Measurements from ENCODE around the gene SPNS2.
A peak's percentile ranks its signal among the peaks of the same experiment; 100 is the strongest.

Gene SPNS2

DNA sequence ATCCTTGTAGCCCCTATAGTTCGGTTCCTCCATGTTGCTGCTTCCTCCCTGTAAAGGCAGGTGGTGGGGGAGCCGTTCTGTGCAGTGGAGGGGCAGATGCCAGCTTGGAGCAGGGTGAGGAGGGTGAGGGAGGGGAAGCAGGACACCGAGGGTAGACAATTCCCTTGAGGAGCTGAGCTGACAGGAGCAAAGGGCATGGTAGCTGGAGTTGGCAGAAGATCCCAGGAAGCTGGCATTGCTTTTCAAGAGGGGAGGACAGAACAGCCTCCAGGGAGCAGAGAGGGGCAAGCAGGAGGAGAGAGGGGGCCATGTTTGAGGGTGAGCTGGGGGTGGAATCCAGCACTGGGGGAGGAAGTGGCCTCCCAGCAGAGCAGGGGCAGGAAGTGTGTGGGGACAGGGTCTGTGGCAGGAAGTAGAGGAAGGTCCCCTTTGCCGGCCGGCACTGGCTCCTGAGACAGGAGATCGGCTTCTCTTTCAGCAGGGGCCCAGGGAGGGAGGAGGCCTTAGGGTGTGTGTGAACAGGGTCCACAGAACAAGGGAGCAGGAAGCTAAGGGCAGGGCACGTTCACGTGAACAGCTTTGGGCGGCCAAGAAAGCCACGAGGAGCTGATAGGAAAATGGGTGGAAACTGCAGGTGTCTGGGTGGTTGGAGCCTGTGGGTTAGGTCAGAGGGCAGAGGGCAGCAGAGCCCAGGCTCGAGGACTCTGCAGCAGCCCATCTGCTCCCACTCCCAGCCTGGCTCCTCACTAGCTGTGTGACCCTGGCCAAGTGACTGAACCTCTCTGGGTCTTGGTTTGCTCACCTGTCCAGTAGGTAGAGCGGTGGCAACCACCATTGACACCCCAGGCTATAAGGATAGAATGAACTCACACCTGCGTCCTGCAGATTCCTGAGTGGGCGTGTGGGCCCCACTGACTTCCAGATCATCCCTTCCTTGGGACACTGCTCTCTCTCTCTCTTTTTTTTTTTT is 17.5 kb upstream of the SPNS2 start:
- DNase-seq (ENCODE audit: low read depth in 2 of 3, low spot score in 2 of 3), result no peak

DNA sequence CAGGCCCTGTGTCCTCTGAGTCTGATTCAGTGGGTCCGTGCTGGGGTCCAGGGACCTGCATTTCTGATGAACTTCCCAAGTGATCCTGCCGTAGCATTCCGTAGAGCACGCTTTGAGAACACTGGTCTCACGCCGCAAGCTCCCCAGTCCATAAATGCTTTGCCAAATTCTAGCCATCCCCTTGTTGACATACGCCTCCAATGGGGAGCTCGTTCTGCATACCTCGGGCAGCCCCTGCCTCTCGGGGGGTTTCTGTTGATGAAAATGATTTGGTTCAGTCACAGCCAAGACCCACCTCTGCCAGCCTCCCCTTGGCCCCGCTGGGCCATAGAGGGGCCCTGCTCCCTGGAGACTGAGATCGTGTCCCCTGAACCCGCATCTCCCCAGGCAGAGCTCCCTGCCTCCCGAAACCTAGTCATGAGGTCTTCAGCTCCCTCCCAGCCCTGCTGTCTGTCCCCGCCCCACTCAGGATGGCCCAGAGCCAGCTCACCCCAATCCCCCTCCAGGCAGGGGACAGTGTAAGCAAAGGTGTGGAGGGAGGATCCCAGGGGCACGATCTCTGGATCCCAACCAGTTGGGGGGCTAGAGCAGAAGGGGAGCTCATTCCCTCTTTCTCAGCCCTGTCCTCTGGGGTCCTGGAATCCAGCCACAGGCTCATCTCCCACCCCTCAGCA is 16.2 kb upstream of the SPNS2 start:
- no peak for DNase-seq (ENCODE audit: low read depth in 2 of 3, low spot score in 2 of 3)

DNA sequence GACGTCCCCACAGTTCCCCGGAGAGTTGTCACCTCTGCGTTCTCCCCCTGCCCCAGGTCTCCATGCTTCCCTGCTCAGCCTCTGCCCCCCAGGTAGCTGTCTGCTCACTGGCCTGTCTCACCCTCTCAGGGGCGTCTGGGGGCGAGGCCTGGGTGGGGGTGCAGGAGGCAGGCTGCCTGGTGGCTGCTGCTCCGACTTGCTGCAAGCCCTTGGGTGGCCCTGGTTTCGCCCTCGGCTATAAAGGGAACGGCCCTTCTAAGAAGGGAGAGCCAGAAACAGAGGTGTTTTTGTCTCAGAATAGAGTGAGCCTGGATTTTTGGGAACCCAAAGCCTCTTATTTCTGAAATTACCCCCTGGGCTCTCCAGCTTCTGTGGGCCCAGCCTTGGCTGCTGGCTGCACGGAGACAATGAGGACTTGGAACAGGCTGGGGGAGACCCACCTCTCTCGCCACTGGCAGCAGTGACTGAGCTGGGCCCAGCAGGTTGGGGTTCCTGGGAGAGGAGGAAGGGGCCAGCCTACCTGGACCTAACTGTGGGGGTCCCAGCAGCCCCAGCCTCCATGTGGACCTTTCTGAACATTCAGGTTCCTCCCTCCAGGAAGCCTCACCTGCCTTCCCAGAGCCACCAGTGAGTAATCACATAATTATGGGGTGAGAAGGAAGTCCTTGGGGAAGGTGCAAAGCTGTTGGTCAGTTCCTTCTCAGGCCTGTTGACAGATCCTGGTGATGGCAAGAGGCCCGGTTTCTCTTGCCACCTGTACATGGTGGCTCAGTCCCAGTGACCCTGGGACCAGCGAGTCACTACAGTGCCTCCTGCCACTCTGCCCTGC is 15.5 kb upstream of the SPNS2 start:
- DNase-seq (ENCODE audit: low read depth in 2 of 3, low spot score in 2 of 3), result no peak

DNA sequence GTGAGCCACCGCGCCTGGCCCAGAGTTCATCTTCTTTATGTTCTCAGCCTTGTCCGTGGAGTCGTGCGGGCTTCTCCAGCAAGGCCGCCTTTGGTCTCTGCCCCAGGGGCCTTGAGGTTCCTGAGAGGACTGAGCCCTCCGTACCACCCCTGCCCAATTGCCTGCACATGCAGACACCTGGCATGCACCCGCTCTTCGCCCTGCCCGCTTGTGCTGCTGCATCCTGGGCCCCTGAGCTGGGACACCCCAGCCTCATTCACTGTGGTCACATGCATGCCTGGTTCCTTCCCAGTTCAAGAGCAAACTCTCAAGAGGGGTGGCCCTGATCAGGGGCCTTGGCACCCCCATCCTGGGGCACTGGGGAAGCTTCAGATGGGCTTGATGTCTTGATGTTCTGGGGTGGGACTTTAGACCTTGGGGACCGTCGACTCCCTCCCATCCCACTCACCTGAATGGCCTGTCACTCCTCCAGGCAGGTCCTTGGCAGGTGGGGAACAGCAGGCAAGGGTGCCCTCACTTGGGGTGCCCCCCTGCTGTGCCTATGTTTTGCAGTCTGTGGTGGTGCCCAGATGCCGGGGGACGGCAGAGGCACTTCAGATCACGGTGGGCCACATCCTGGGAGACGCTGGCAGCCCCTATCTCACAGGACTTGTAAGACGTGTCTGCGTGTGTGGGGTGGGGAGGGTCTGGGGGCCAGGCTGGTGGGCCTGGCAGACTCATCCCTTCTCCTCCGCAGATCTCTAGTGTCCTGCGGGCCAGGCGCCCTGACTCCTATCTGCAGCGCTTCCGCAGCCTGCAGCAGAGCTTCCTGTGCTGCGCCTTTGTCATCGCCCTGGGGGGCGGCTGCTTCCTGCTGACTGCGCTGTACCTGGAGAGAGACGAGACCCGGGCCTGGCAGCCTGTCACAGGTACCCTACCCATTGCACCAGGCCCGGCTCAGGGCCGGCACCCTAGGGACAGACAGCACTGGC is 12.7 kb upstream of the SPNS2 start:
- peak in 1 of 3 experiments; percentile 40 for DNase-seq (ENCODE audit: low read depth in 2 of 3, low spot score in 2 of 3)

DNA sequence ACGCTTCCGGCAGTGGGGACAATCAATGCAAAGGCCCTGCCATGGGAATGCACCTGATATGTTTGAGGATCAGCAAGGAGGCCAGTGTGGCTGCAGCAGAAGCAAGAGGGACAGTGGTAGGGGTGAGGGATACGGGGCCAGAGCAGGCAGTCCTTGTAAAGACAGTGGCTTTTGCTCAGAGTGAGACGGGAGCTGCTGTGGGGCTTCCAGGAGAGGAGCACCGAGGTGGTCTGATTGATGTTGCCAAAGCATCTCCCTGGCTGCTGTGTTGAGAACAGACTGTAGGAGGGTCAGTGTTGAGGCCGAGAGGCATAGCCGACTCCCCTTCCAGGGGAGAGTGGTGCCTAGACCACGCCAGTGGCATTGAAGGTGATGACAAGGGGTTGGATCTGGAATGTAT is 11.4 kb upstream of the SPNS2 start:
- no peak for DNase-seq (ENCODE audit: low read depth in 2 of 3, low spot score in 2 of 3)

DNA sequence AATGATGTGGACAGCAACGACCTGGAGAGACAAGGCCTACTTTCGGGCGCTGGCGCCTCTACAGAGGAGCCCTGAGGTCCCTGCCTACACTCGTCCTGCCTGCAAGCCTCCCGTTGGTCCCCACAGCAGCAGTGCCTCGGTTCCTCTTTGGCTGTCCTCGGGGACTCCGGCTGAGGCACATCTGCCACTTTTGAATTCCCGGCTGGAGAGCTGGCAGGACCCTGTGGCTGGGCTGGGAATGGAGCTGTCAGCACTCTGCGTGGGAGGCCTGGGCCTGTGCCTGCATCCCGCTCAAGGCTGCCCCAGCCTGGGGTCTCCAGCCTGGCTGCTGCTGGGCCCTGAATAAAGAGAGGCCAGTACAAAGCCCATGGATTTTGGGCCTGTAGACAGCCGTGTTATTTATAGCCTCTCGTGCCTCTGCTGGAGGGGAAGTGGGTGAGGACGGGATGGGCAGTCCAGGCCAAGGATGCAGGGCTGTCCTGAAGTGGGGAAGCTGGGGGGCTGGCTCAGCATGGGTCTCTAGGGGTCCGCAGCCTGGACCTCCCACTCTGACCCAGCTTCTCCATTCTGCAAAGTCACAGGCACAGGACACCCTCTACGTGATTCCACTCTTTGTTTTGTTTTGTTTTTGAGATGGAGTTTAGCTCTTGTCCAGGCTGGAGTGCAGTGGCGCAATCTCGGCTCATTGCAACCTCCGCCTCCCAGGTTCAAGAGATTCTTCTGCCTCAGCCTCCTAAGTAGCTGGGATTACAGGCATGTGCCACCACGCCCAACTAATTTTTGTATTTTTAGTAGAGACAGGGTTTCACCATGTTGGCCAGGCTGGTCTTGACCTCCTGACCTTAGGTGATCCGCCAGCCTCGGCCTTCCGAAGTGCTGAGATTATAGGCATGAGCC is 10.6 kb upstream of the SPNS2 start:
- no peak for DNase-seq (ENCODE audit: low read depth in 2 of 3, low spot score in 2 of 3)

DNA sequence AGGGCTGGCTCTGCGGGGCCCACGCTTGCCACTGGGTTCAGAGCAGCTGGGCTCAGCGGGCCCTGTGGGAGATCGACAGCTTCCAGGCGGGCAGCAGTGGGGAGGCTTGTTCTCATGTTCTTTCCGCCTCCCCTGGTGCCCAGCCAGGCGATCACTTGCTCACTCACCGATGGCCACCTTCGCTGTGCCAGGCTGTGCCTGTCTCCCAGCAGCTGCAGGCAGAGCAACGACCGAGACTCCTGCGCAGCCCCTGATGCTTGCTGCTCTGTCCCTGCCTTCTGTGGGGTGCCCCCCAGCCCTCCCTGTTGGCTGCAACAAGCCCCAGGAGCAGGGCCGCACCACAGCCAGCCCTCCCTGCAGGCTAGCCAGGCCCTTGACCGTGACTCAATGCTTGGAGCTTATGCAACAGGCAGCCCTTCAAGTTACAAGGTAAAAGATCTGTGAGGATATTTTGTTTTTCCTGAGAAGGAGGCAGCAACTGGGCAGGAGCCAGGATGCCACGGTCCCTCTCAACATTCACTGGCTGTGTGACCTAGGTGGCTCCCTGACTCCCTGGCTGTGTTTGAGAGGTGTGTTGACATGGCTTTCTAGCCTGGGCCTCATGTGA is 9.6 kb upstream of the SPNS2 start:
- DNase-seq (ENCODE audit: low read depth in 2 of 3, low spot score in 2 of 3), result no peak

DNA sequence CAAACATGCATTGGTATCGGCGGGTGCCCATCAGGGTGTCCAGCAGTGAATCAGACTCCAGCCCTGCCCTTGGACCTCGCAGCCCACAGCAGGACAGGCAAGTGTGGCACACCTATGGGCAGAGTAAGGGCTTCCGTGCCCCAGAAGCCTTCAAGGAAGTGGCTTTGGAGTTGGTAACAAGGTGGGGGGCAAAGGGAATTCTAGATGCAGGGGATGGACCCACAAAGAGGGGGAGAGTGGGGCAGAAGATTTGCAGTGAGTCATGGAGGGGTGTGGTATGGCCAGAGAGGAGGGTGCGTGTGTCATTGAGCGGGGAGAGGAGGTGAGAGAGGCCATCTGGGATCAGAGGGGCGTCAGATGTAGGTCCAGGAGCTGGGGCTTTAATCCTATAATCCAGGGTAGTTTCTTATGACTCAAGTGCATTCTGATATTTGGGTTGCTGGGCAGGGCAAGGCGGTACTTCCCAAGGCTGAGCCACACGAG is 8.5 kb upstream of the SPNS2 start:
- no peak for DNase-seq (ENCODE audit: low read depth in 2 of 3, low spot score in 2 of 3)

DNA sequence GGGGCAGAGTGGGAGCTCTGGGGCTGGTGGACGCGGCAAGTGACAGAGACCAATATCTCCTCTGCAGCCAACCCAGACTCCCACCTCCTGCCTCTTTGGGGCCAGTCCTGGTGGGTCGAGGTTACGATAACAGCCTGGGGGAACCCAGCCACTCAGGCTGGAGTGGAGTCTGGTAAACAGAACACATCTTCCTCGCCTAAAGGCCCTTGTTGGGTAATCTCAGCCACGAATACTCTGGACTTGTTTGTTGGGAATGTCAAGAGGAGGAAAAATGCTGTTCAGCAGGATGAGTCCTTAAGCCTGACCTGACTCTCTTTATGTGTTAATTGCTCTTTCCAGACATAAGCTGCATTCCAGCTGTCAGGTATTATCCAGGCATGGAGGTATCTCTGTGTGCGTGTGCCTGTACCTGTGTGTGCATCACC is 8.0 kb upstream of the SPNS2 start:
- no peak for DNase-seq (ENCODE audit: low read depth in 2 of 3, low spot score in 2 of 3)

DNA sequence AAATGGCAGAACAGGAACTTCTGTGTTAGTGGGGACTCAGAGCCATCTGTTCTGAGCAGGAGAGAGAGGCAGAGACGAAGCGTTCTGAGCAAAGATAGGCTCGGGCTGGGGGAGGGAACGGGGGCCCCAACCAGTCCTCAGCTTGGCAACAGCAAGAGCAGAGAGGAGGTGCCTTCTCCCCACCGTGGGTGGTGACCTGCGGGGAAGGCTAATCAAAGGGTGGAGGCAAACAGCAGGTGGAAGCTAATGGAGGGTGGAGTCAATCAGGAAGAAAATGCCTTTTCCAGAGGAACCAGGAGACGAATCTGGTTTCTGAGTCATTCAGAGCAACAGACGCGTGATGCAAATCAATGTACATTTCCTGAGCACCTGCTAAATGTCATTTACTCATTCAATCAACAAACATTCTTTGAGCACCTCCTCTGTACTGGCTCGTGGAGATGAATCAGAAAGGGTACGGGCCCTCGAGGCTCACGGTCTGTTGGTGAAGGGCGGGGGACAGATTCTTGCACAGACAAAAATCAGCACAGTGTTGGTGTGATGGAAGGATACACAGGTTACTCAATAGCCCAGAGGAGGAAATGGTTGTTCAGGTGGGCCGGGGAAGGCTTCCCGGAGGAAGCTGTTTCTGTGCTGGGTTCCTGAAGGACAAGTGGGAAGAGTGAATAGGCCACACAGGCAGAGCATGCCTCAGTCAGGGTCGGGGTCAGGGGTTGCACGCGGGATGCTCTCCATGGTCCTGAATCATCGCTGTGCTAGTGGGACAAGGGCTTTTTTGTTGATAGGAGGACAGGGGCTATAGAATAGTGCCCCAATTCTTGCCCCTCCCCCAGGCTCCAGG is 5.7 kb upstream of the SPNS2 start:
- no peak for DNase-seq (ENCODE audit: low read depth in 2 of 3, low spot score in 2 of 3)

DNA sequence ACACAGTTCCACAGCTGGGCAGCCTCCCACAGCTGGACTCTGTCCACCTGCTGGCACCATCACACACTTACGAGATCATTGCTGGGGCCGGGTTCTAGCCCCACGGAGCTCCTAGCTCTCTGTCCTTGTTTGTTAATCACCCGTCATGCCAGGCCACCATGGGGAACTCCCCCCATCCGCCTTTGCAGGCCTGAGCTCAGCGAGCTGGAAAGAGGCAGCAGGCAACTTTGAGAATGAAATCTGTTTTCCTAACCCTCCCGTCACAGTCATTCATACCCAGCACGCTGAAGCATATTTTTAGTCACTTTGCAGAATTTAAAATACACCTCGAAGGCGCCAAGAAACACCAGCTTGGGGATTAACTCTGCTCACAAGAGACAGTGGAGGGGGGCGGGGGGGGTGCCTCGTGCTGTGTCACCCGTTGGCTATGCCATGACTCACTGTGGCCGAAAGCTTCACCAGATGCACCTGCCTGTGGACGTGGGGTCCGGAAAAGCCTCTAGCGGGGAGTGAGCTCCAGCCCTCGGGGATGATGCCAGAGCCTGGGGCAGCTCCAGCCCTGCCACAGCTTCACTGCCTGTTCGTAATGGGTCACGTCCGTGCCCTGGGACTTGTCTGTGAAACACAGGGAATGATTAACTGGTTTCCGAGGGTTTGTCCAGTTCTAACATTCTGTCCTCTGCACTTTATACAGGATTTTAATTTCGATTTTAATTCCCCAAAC is 1.4 kb upstream of the SPNS2 start:
- DNase-seq (ENCODE audit: low read depth in 2 of 3, low spot score in 2 of 3), result no peak

DNA sequence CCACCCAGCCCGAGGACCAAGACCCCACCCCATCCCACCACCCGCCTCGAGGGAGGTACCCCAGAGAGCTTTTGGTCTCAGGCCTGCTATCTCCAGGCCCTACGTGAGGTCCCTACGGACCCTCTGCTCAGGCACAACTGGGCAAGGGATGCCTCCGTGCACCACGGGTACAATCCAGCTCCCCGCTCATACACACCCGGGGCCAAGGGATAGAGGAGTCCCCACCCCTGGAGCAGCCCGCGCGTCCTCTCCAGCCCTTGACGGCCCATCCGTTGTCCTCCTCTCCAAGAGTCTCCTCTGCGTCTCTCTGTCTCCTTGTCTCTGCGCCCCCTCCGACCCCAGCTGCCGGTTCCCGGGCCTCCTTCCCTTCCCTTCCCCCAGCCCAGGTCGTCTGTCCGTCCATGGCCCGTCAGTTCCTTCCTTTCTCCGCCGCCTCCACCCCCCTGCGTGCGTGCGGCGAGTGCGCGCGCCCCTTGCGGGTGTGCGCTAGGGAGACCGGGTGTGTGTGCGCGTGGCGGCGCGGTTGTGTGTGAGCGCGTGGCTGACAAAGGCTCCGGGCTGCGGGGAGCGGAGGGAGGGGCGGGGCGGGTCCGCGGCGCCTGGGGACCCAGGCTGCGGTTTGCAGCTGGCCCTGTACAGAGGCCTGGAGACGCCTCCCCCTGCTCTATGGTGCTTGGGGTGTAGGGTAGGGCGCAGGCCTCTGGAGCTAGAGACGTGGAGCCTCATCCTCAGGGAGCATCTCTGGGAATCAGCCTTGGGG is 930 bp downstream of the SPNS2 start:
- no peak for DNase-seq (ENCODE audit: low read depth in 2 of 3, low spot score in 2 of 3)

DNA sequence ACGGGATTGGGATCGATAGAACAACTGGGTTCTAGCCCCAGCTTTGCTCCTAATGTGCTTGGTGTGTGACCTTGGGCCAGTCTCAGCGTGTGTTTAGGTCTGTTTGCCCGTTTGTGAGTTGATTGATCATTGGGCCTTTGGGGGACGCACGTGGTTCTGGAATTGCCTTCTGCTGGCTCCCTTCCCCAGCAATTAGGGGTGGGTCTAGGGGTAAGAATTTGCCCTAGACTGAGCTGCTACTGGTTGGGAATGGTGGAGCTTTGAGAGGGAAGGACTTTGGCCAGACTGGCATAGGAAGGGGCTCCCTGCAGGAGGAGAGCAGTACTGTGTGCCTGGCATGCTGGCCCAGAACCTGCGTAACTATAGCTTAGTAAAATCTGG is 1.5 kb downstream of the SPNS2 start:
- no peak for DNase-seq (ENCODE audit: low read depth in 2 of 3, low spot score in 2 of 3)

DNA sequence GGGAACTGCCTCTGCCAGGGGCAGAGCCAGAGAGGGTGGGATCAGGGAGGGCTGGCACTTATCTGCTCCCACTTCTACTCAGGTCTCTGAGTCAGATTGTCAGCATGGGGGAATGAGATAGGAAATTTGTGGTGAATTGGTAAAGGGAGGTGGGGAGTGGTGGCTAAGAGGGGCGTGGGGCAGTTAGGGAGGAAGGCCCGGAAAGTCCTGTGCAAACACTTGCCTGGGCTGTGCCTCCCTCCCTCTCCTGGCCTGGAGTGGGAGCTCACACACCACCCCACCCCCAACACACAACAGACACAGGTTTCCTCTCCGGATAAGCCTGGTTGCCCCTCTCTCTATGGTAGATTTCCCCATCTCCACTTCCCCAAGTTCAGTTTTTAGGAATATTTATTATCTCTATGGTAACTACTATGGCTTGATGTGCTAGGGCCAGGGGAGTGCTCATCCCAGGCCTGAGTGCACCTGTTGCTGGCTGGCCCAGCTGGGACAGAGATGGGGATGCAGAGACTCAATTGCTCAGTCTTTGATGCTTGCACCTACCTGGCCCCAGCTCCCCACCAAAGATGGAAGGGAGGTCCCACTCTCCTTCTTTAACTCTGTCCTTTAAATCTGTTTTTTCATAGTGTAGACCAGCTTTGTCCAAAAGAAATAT is 2.7 kb downstream of the SPNS2 start:
- DNase-seq (ENCODE audit: low read depth in 2 of 3, low spot score in 2 of 3), result no peak

DNA sequence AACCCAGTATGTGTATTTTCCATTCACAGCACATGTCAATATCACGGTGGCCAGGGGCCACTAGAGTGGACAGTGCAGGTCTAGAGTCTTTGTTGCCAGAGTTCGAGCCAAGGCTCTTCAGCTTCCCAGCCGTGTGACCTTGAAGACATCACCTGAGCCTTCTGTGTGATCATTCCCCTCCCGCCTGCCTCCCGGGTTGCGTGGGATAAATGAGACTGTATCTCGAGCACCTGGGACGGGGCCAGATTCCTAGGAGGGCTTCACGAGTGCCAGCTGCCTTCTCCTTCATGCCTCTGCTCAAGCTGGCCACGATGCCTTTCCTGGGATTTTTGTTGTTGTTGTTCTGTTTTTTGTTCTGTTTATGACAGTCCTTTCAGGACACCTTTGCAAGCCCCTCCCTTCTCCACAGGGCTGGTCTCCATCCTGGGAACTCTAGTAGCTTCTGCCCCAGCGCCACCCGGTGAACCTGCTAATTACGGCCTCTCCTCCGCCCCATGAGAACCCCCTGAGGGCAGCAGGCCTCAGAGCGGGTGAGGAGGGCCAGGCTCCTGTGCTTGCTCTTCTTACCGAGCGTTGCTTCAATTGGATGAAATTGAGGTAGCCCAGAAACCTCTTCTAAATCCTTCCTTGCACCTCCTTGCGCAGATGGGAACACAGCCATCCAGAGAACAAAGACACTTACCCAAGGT is 3.9 kb downstream of the SPNS2 start:
- DNase-seq (ENCODE audit: low read depth in 2 of 3, low spot score in 2 of 3), result no peak
